DOHH2 (cell line): ENCODE results near the gene ACTR6.

Source experiments
- CTCF ChIP-seq: fragments of 200-600 bp; sonication (generic); IDR thresholded peaks from one replicate; pipeline ENCODE4 v1.5.1; 2014; ENCODE audit warnings: antibody characterized with exemption, mild to moderate bottlenecking, low read depth, low read length; ENCODE audit not compliant: poor library complexity, severe bottlenecking
- EZH2phosphoT487 ChIP-seq: fragments of 200-600 bp; sonication (generic); IDR thresholded peaks from 2 replicates; pipeline ENCODE4 v1.6.1; 2017; ENCODE audit warnings: borderline replicate concordance, mild to moderate bottlenecking, antibody characterized with exemption, low read length, moderate library complexity, mixed read lengths

GRCh38 chr12:100238801-100239200, 38.2 kb downstream of the ACTR6 start:
- TF ChIP-seq CTCF (no peak), EZH2phosphoT487 (no peak)
